GM19328 (cell line): ENCODE results near the gene EVL.
A peak's percentile ranks its signal among the peaks of the same experiment; 100 is the strongest.
"Not testable (repeated sequence)": the region's sequence is repeated elsewhere in the genome, so short reads cannot be mapped to it uniquely, and the experiment has no call there.

Source experiments
- ATAC-seq: cut with Tn5 transposase; IDR thresholded peaks from one replicate; pipeline ENCODE4 v1.9.1; 2021; ENCODE audit warnings: mild to moderate bottlenecking, moderate library complexity; ENCODE audit not compliant: unreplicated experiment

The EVL gene

GRCh38 chr14:100159094-100159864 is 94.1 kb downstream of the EVL start, which contains the start of gene DEGS2:
Gene DEGS2, minus strand, starts transcription at chr14:100159645. Its CDS starts 58 bp downstream, at chr14:100159587.
- peak; percentile 49 for ATAC-seq

DNA sequence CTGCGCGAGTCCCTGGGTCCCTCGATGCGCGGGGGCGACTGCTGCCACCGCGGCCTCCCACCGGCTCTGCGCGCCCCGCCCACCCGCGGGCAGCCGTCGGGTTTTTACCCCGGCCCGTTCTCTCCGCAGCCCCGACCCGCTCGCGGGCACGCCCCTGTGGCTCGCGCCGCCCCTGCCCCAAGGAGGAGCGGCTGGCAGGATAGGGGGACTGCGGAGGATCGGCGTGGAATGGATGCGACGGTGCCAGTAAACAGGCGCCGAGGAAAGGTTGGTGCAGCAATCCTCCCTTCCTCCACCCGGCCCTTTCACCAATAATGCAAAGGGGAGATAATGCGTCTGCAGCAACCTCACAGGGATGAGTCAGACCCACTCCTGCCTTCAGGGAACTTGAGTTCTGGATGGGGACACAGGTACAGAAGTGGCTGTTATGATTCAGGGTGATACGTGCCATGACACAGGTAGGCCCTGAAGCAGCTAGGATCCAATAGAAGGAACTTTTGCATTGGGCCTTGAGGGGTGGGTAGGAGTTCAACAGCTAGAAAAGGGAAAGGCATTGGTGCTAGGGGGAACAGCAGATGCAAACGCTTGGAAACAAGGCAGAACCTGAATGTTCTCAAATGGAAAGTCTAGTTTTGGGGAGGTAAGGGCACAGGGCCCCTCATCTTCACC is 94.8 kb downstream of the EVL start:
- peak; percentile 3 for ATAC-seq

- ATAC-seq, result no peak
These were observed 95.3 kb downstream of the EVL start for GRCh38 chr14:100160534-100160916.

- ATAC-seq, result no peak
These were observed 100.2 kb downstream of the EVL start for GRCh38 chr14:100165376-100165775.

- ATAC-seq, result no peak
These were observed 100.7 kb downstream of the EVL start for GRCh38 chr14:100165831-100166440.

- ATAC-seq, result no peak
These were observed 103.3 kb downstream of the EVL start for GRCh38 chr14:100168506-100168905.

DNA sequence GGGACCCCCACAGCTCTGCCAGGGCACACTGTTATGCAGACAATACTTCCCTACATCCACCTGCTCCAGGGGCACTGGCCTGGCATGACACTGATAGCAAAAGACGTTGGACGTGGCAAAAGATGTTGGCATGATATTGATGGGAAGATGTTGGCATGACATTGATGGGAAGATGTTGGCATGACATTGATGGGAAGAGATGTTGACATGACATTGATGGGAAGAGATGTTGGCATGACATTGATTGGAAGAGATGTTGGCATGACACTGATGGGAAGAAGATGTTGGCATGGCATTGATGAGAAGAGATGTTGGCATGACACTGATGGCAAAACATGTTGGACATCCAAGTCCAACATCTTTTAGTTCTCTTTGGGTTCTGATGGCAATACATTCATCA is 105.7 kb downstream of the EVL start:
- ATAC-seq, result no peak

GRCh38 chr14:100172811-100173210 is 107.6 kb downstream of the EVL start:
- no peak for ATAC-seq

DNA sequence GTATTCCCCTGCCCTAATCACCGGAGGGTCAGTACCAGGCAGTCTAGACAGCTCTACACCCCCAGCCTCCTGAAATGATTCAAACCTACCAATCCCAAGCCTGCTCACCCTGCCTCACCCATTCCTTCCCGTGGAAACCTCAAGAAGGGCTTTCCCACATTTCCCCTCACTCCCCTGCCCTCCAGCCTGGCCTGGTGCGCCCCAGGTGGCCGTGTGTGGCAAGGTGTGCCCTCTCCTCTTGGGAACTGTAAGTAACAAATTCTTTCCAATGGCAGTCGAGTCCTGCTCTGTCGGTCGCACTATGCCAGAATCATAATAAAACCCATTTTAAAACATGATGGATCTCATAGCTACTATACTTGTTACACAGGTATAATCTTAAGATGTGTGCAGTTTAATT is 108.1 kb downstream of the EVL start:
- no peak for ATAC-seq

GRCh38 chr14:100176811-100177327 is 111.6 kb downstream of the EVL start:
- ATAC-seq, result no peak

- ATAC-seq, result no peak
These were observed 113.5 kb downstream of the EVL start for GRCh38 chr14:100178691-100179090.

DNA sequence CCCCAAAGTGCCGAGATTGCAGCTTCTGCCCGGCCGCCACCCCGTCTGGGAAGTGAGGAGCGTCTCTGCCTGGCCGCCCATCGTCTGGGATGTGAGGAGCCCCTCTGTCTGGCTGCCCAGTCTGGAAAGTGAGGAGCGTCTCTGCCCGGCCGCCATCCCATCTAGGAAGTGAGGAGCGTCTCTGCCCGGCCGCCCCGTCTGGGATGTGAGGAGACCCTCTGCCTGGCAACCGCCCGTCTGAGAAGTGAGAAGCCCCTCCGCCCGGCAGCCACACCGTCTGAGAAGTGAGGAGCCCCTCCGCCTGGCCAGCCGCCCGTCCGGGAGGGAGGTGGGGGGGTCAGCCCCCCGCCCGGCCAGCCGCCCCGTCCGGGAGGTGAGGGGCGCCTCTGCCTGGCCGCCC is 115.4 kb downstream of the EVL start:
- ATAC-seq, result not testable (repeated sequence)

- not testable (repeated sequence) for ATAC-seq
These were observed 116.8 kb downstream of the EVL start for GRCh38 chr14:100181876-100182551.

- ATAC-seq, result no peak
These were observed 122.1 kb downstream of the EVL start for GRCh38 chr14:100187247-100187833.

DNA sequence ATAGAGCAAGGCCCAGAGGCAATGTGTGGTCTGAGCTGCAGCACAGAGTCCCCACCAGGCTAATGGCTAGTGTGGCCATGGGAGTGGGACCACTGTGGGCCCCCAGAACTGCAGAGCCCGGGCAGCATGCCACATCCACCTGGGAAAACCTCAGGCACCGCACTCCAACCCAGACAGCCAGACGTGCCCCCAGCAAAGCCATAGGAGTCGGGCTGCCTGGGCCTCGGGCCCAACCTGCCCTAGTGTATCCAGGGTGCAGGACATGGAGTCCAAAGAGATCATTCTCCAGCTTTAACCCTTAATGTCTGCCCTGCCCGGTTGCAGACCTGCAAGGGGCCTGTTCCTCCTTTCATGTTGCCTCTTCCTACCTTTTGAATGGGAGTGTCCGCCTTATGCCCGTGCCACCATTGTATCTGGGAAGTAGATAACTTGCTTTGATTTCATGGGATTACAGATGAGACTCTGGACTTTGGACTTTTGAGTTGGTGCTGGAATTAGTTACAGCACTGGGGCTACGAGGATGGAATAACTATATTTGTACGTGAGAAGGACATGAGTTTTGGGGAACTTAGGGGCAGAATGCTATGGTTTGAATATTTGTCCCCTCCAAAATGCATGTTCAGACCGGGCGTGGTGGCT is 123.3 kb downstream of the EVL start:
- no peak for ATAC-seq

- ATAC-seq, result no peak
These were observed 124.9 kb downstream of the EVL start for GRCh38 chr14:100190126-100190525.

DNA sequence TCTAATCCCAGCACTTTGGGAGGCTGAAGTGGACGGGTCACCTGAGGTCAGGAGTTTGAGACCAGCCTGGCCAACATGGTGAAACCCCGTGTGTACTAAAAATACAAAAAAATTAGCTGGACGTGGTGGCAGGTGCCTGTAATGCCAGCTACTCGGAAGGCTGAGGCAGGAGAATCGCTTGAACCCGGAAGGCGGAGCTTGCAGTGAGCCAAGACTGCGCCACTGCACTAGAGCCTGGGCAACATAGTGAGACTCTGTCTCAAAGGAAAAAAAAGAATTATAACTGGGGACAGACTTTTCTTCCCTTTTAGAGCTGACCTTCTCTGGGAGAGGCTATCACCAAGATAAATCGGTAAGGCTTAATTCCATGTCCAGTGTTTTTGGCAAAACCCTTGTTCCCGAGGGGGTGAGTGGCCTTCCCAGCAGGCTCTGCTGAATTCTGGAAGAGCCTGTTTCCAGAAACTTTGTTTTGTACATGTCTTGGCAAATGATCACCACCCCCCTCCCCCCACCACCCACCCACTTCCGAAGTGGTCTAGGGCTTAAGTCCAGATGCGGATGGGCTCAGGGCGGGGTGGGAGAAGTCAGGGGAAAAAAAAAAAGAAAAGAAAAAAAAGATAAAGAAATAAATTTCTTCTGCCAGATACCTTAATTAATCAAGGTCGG is 126.5 kb downstream of the EVL start:
- ATAC-seq, result no peak

DNA sequence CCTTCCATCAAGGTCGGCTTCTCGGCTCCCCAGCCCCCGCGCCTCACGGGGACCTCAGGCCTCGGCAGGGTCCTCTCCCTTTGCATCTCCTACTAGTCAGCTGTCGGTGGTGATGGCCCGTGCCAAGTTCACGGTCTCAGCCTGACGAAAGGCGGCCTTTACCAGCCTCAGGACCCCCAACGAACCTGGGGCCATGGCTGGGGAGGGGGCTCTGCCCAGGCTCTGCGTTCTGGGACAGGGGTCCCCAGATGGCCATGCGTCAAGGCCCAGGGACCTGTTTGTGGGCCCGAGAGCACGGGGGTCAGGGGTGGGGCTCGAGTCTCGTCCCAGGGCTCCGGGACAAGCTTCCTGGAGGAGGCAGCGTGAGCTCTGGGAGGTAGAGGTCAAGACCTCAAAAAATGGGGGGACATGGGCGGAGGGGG is 127.0 kb downstream of the EVL start:
- ATAC-seq, result no peak

GRCh38 chr14:100192672-100193416 is 127.6 kb downstream of the EVL start:
- peak; percentile 99 for ATAC-seq
